ENCODE results near the gene OR52K1. TPM values are rescaled to one million over a fixed set of nuclear protein-coding genes. Genes with fewer than 3 reads are reported as not detected.

OR52K1 gene
- total RNA-seq, 1 experiment from 2014 or later = not detected

DNA sequence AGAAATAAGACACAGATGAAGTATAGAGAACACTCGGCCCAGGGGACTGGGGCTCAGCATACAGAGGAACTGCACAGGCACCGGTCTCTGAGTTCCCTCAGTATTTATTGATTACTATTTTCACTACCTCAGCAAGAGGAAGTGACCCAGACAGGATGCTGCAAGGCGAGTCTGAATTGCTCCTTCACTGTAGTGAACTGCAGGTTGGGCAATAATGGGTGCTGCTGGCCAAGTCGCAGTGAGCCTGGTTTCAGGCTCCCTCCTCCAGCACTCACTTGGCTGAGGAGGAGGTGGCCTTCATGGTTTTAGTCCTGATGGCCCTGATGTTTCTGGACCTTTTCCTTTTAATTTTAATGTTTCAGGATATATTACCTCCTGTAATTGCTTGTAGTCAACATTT lies 22.9 kb upstream of the OR52K1 start:
- POLR2A ChIA-PET = no interaction called here
- H3K4me3 ChIP-seq (replicated peaks in 1 of 2; ENCODE audit: low read depth in 1 of 2, low read length in 2 of 2) = no peak overlapping the region
- DNase-seq (ENCODE audit: low read depth, low spot score) (no peak), ATAC-seq (no peak)
- no TSS peak for BruUV-seq (replicated peaks)
- no peak overlapping the region for H3K4me2 ChIP-seq (ENCODE audit: low read length)
- no peaks in the 10 kb centered on the region for H3K79me2 ChIP-seq (ENCODE audit: insufficient read depth, low read length)
- no peak for TF ChIP-seq SRF (IDR thresholded peaks at IDR 0.05; ENCODE audit: low read depth)
- no peak for TF ChIP-seq YY1 (IDR thresholded peaks at IDR 0.05; ENCODE audit: extremely low read depth, insufficient replicate concordance, low read depth, low read length)
- no peak for TF ChIP-seq SIN3A (IDR thresholded peaks at IDR 0.05; ENCODE audit: low read depth)
- TF ChIP-seq, protein P1, sequence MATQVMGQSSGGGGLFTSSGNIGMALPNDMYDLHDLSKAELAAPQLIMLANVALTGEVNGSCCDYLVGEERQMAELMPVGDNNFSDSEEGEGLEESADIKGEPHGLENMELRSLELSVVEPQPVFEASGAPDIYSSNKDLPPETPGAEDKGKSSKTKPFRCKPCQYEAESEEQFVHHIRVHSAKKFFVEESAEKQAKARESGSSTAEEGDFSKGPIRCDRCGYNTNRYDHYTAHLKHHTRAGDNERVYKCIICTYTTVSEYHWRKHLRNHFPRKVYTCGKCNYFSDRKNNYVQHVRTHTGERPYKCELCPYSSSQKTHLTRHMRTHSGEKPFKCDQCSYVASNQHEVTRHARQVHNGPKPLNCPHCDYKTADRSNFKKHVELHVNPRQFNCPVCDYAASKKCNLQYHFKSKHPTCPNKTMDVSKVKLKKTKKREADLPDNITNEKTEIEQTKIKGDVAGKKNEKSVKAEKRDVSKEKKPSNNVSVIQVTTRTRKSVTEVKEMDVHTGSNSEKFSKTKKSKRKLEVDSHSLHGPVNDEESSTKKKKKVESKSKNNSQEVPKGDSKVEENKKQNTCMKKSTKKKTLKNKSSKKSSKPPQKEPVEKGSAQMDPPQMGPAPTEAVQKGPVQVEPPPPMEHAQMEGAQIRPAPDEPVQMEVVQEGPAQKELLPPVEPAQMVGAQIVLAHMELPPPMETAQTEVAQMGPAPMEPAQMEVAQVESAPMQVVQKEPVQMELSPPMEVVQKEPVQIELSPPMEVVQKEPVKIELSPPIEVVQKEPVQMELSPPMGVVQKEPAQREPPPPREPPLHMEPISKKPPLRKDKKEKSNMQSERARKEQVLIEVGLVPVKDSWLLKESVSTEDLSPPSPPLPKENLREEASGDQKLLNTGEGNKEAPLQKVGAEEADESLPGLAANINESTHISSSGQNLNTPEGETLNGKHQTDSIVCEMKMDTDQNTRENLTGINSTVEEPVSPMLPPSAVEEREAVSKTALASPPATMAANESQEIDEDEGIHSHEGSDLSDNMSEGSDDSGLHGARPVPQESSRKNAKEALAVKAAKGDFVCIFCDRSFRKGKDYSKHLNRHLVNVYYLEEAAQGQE (IDR thresholded peaks at IDR 0.05; ENCODE audit: low read depth) = no peak
- TF ChIP-seq, protein P2, sequence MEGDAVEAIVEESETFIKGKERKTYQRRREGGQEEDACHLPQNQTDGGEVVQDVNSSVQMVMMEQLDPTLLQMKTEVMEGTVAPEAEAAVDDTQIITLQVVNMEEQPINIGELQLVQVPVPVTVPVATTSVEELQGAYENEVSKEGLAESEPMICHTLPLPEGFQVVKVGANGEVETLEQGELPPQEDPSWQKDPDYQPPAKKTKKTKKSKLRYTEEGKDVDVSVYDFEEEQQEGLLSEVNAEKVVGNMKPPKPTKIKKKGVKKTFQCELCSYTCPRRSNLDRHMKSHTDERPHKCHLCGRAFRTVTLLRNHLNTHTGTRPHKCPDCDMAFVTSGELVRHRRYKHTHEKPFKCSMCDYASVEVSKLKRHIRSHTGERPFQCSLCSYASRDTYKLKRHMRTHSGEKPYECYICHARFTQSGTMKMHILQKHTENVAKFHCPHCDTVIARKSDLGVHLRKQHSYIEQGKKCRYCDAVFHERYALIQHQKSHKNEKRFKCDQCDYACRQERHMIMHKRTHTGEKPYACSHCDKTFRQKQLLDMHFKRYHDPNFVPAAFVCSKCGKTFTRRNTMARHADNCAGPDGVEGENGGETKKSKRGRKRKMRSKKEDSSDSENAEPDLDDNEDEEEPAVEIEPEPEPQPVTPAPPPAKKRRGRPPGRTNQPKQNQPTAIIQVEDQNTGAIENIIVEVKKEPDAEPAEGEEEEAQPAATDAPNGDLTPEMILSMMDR (IDR thresholded peaks at IDR 0.05 in 2 of 3, conservative IDR thresholded peaks at IDR 0.05 in 1 of 3; ENCODE audit: borderline replicate concordance in 1 of 3, insufficient read depth in 1 of 3, low read depth in 2 of 3, low read length in 2 of 3) = no peak
- no peak for TF ChIP-seq TCF7L2 (IDR thresholded peaks at IDR 0.05; ENCODE audit: borderline replicate concordance, extremely low read depth, insufficient read depth, insufficient read length)
- TF ChIP-seq SP1 (IDR thresholded peaks at IDR 0.05; ENCODE audit: low read depth) = no peak
- no peak for TF ChIP-seq ZFX (IDR thresholded peaks at IDR 0.05)
- TF ChIP-seq POLR2A (IDR thresholded peaks at IDR 0.05; ENCODE audit: borderline replicate concordance, extremely low read depth, insufficient read depth, insufficient read length) = no peak
- TF ChIP-seq CEBPB (IDR thresholded peaks at IDR 0.05; ENCODE audit: low read depth) = no peak
- no peak for TF ChIP-seq RAD21 (IDR thresholded peaks at IDR 0.05; ENCODE audit: low read depth)
- TF ChIP-seq, protein P3, sequence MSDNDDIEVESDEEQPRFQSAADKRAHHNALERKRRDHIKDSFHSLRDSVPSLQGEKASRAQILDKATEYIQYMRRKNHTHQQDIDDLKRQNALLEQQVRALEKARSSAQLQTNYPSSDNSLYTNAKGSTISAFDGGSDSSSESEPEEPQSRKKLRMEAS (IDR thresholded peaks at IDR 0.05) = no peak
- no peak for TF ChIP-seq JUND (IDR thresholded peaks at IDR 0.05)
- TF ChIP-seq, protein P4, sequence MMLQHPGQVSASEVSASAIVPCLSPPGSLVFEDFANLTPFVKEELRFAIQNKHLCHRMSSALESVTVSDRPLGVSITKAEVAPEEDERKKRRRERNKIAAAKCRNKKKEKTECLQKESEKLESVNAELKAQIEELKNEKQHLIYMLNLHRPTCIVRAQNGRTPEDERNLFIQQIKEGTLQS (IDR thresholded peaks at IDR 0.05) = no peak
- TF ChIP-seq EZH2 (IDR thresholded peaks at IDR 0.05) = no peak
- CTCF ChIA-PET = no interaction called here
- H3K9me2 ChIP-seq (ENCODE audit: insufficient read depth) = no peaks in the 10 kb centered on the region
- peaks cover 0 to 7% of the 10 kb centered on the region in 2 experiments; a peak in 2 of 4 replicates for H3K4me1 ChIP-seq (ENCODE audit: control insufficient read depth in 1 of 2, insufficient read depth in 2 of 2, low read length in 2 of 2)
- no peak overlapping the region for H3K27ac ChIP-seq (ENCODE audit: low read depth, low read length)
- H2AFZ ChIP-seq (ENCODE audit: low read depth, low read length, poor library complexity, severe bottlenecking) = no peak overlapping the region
- no peaks in the 10 kb centered on the region for H3K36me3 ChIP-seq (ENCODE audit: control insufficient read depth in 1 of 2, insufficient read depth in 2 of 2, low read length in 2 of 2)
- no peak overlapping the region for H3K9ac ChIP-seq (ENCODE audit: low read length)
- H4K20me1 ChIP-seq (ENCODE audit: insufficient read depth) = no peaks in the 10 kb centered on the region
- RAD21 ChIA-PET (ENCODE audit: low non-redundant PET in 1 of 2, low total read pairs in 2 of 2, uncharacterized antibody in 2 of 2, unreplicated experiment in 2 of 2) = no interaction called here
- peaks cover 12% of the 10 kb centered on the region; the same call in 1 of the 2 replicates for H3K27me3 ChIP-seq (ENCODE audit: insufficient read depth, low read length)
- no peaks in the 10 kb centered on the region for H3K9me3 ChIP-seq (ENCODE audit: control insufficient read depth in 1 of 2, insufficient read depth in 1 of 2, low read depth in 1 of 2, low read length in 2 of 2)
- intact Hi-C loops (cut with micrococcal nuclease) = no loop called here

Measured in HCT116 (cell line).